ENCODE measurements around the gene CLIC6. TPM values are rescaled to one million over a fixed set of nuclear protein-coding genes. Genes with fewer than 3 reads are reported as not detected.
A peak's percentile ranks its signal among the peaks of the same experiment; 100 is the strongest.

The CLIC6 gene
- total RNA-seq, 1 experiment from 2014 or later: not detected

GRCh38 chr21:34691390-34692032 is 22.7 kb downstream of the CLIC6 start:
- Histone ChIP-seq H3K9me3 (ENCODE audit: low read length) (no peaks in the 10 kb centered on the region), H3K27me3 (ENCODE audit: low read length) (no peaks in the 10 kb centered on the region), H3K4me1 (ENCODE audit: low read length) (no peaks in the 10 kb centered on the region), H3K36me3 (ENCODE audit: insufficient read depth, low read length) (no peaks in the 10 kb centered on the region), H3K79me2 (ENCODE audit: low read length) (no peaks in the 10 kb centered on the region), H4K20me1 (ENCODE audit: insufficient read depth, low read depth, low read length) (no peaks in the 10 kb centered on the region), H3K27ac (ENCODE audit: low read length) (no peak overlapping the region), H3K4me3 (ENCODE audit: low read length) (no peak overlapping the region), H3K9me2 (replicated peaks; ENCODE audit: insufficient read depth, low read length) (no peaks in the 10 kb centered on the region), H3K9ac (ENCODE audit: low read length) (no peak overlapping the region), H3K4me2 (ENCODE audit: low read depth, low read length, poor library complexity, severe bottlenecking) (no peak overlapping the region), H2AFZ (ENCODE audit: low read length) (no peak overlapping the region)
- DNase-seq: no peak

- H3K79me2 ChIP-seq (ENCODE audit: low read length): no peaks in the 10 kb centered on the region
- H2AFZ ChIP-seq (ENCODE audit: low read length): no peak overlapping the region
- no peaks in the 10 kb centered on the region for H4K20me1 ChIP-seq (ENCODE audit: insufficient read depth, low read depth, low read length)
- no peaks in the 10 kb centered on the region for H3K36me3 ChIP-seq (ENCODE audit: insufficient read depth, low read length)
- H3K9me2 ChIP-seq (replicated peaks; ENCODE audit: insufficient read depth, low read length): no peaks in the 10 kb centered on the region
- no peak overlapping the region for H3K27ac ChIP-seq (ENCODE audit: low read length)
- H3K4me3 ChIP-seq (ENCODE audit: low read length): no peak overlapping the region
- H3K9me3 ChIP-seq (ENCODE audit: low read length): no peaks in the 10 kb centered on the region
- H3K27me3 ChIP-seq (ENCODE audit: low read length): no peaks in the 10 kb centered on the region
- H3K4me1 ChIP-seq (ENCODE audit: low read length): no peaks in the 10 kb centered on the region
- H3K9ac ChIP-seq (ENCODE audit: low read length): no peak overlapping the region
- DNase-seq: no peak
- H3K4me2 ChIP-seq (ENCODE audit: low read depth, low read length, poor library complexity, severe bottlenecking): no peak overlapping the region
Measured at GRCh38 chr21:34692458-34693020, 23.7 kb downstream of the CLIC6 start.

- no peaks in the 10 kb centered on the region for H3K27me3 ChIP-seq (ENCODE audit: low read length)
- no peaks in the 10 kb centered on the region for H3K9me3 ChIP-seq (ENCODE audit: low read length)
- no peaks in the 10 kb centered on the region for H3K36me3 ChIP-seq (ENCODE audit: insufficient read depth, low read length)
- no peaks in the 10 kb centered on the region for H3K79me2 ChIP-seq (ENCODE audit: low read length)
- H3K9me2 ChIP-seq (replicated peaks; ENCODE audit: insufficient read depth, low read length): no peaks in the 10 kb centered on the region
- no peak overlapping the region for H3K4me3 ChIP-seq (ENCODE audit: low read length)
- H3K4me2 ChIP-seq (ENCODE audit: low read depth, low read length, poor library complexity, severe bottlenecking): no peak overlapping the region
- H3K4me1 ChIP-seq (ENCODE audit: low read length): no peaks in the 10 kb centered on the region
- DNase-seq: peak; percentile 86
- no peak overlapping the region for H2AFZ ChIP-seq (ENCODE audit: low read length)
- H3K27ac ChIP-seq (ENCODE audit: low read length): no peak overlapping the region
- no peak overlapping the region for H3K9ac ChIP-seq (ENCODE audit: low read length)
- H4K20me1 ChIP-seq (ENCODE audit: insufficient read depth, low read depth, low read length): no peaks in the 10 kb centered on the region
Measured at GRCh38 chr21:34693192-34693810, 24.5 kb downstream of the CLIC6 start.

GRCh38 chr21:34695434-34695833 is 26.6 kb downstream of the CLIC6 start:
- Histone ChIP-seq H3K27me3 (ENCODE audit: low read length) (no peaks in the 10 kb centered on the region), H3K9me3 (ENCODE audit: low read length) (no peaks in the 10 kb centered on the region), H3K36me3 (ENCODE audit: insufficient read depth, low read length) (no peaks in the 10 kb centered on the region), H3K9ac (ENCODE audit: low read length) (no peak overlapping the region), H4K20me1 (ENCODE audit: insufficient read depth, low read depth, low read length) (no peaks in the 10 kb centered on the region), H3K4me3 (ENCODE audit: low read length) (no peak overlapping the region), H3K4me1 (ENCODE audit: low read length) (no peaks in the 10 kb centered on the region), H3K79me2 (ENCODE audit: low read length) (no peaks in the 10 kb centered on the region), H3K27ac (ENCODE audit: low read length) (no peak overlapping the region), H3K4me2 (ENCODE audit: low read depth, low read length, poor library complexity, severe bottlenecking) (no peak overlapping the region), H2AFZ (ENCODE audit: low read length) (no peak overlapping the region), H3K9me2 (replicated peaks; ENCODE audit: insufficient read depth, low read length) (no peaks in the 10 kb centered on the region)
- DNase-seq: no peak

GRCh38 chr21:34696121-34696520 is 27.3 kb downstream of the CLIC6 start:
- Histone ChIP-seq H4K20me1 (ENCODE audit: insufficient read depth, low read depth, low read length) (no peaks in the 10 kb centered on the region), H3K27me3 (ENCODE audit: low read length) (no peaks in the 10 kb centered on the region), H3K9me2 (replicated peaks; ENCODE audit: insufficient read depth, low read length) (no peaks in the 10 kb centered on the region), H3K9me3 (ENCODE audit: low read length) (no peaks in the 10 kb centered on the region), H3K4me1 (ENCODE audit: low read length) (no peaks in the 10 kb centered on the region), H3K4me3 (ENCODE audit: low read length) (no peak overlapping the region), H2AFZ (ENCODE audit: low read length) (no peak overlapping the region), H3K79me2 (ENCODE audit: low read length) (no peaks in the 10 kb centered on the region), H3K36me3 (ENCODE audit: insufficient read depth, low read length) (no peaks in the 10 kb centered on the region), H3K4me2 (ENCODE audit: low read depth, low read length, poor library complexity, severe bottlenecking) (no peak overlapping the region), H3K9ac (ENCODE audit: low read length) (no peak overlapping the region), H3K27ac (ENCODE audit: low read length) (no peak overlapping the region)
- no peak for DNase-seq

GRCh38 chr21:34697826-34698225 is 29.0 kb downstream of the CLIC6 start:
- no peak for DNase-seq

GRCh38 chr21:34698270-34699015 is 29.6 kb downstream of the CLIC6 start:
- H3K4me2 ChIP-seq (ENCODE audit: low read depth, low read length, poor library complexity, severe bottlenecking): no peak overlapping the region
- no peaks in the 10 kb centered on the region for H4K20me1 ChIP-seq (ENCODE audit: insufficient read depth, low read depth, low read length)
- H3K9ac ChIP-seq (ENCODE audit: low read length): no peak overlapping the region
- no peak overlapping the region for H3K27ac ChIP-seq (ENCODE audit: low read length)
- H3K79me2 ChIP-seq (ENCODE audit: low read length): no peaks in the 10 kb centered on the region
- no peak overlapping the region for H3K4me3 ChIP-seq (ENCODE audit: low read length)
- H3K27me3 ChIP-seq (ENCODE audit: low read length): no peaks in the 10 kb centered on the region
- no peaks in the 10 kb centered on the region for H3K9me3 ChIP-seq (ENCODE audit: low read length)
- no peaks in the 10 kb centered on the region for H3K36me3 ChIP-seq (ENCODE audit: insufficient read depth, low read length)
- no peaks in the 10 kb centered on the region for H3K9me2 ChIP-seq (replicated peaks; ENCODE audit: insufficient read depth, low read length)
- no peak for DNase-seq
- no peaks in the 10 kb centered on the region for H3K4me1 ChIP-seq (ENCODE audit: low read length)
- H2AFZ ChIP-seq (ENCODE audit: low read length): no peak overlapping the region

More at GRCh38 chr21:34697826-34698225, 29.0 kb downstream of the CLIC6 start:
- Histone ChIP-seq H3K27ac (ENCODE audit: low read length) (no peak overlapping the region), H3K4me3 (ENCODE audit: low read length) (no peak overlapping the region), H3K79me2 (ENCODE audit: low read length) (no peaks in the 10 kb centered on the region), H3K27me3 (ENCODE audit: low read length) (no peaks in the 10 kb centered on the region), H3K4me2 (ENCODE audit: low read depth, low read length, poor library complexity, severe bottlenecking) (no peak overlapping the region), H3K4me1 (ENCODE audit: low read length) (no peaks in the 10 kb centered on the region), H3K36me3 (ENCODE audit: insufficient read depth, low read length) (no peaks in the 10 kb centered on the region), H4K20me1 (ENCODE audit: insufficient read depth, low read depth, low read length) (no peaks in the 10 kb centered on the region), H2AFZ (ENCODE audit: low read length) (no peak overlapping the region), H3K9me2 (replicated peaks; ENCODE audit: insufficient read depth, low read length) (no peaks in the 10 kb centered on the region), H3K9ac (ENCODE audit: low read length) (no peak overlapping the region), H3K9me3 (ENCODE audit: low read length) (no peaks in the 10 kb centered on the region)

- Histone ChIP-seq H3K4me1 (ENCODE audit: low read length) (no peaks in the 10 kb centered on the region), H4K20me1 (ENCODE audit: insufficient read depth, low read depth, low read length) (no peaks in the 10 kb centered on the region), H2AFZ (ENCODE audit: low read length) (no peak overlapping the region), H3K4me2 (ENCODE audit: low read depth, low read length, poor library complexity, severe bottlenecking) (no peak overlapping the region), H3K36me3 (ENCODE audit: insufficient read depth, low read length) (no peaks in the 10 kb centered on the region), H3K9me3 (ENCODE audit: low read length) (no peaks in the 10 kb centered on the region), H3K9me2 (replicated peaks; ENCODE audit: insufficient read depth, low read length) (no peaks in the 10 kb centered on the region), H3K27me3 (ENCODE audit: low read length) (no peaks in the 10 kb centered on the region), H3K4me3 (ENCODE audit: low read length) (no peak overlapping the region), H3K9ac (ENCODE audit: low read length) (no peak overlapping the region), H3K27ac (ENCODE audit: low read length) (no peak overlapping the region), H3K79me2 (ENCODE audit: low read length) (no peaks in the 10 kb centered on the region)
- no peak for DNase-seq
Measured at GRCh38 chr21:34700605-34701004, 31.8 kb downstream of the CLIC6 start.

Data from Karpas-422 (cell line).